Lung microvascular endothelial cell (primary cell): ENCODE results near the gene MIS18BP1. TPM values are rescaled to one million over a fixed set of nuclear protein-coding genes. Genes with fewer than 3 reads are reported as not detected.

Experiments used
- total RNA-seq: library from RNA; depleted of rRNA; stranded (reverse); fragments of >200 nt; gene quantifications from 2 replicates; pipeline ENCODE4 v1.2.1, GENCODE V29; 2014

Gene MIS18BP1
- total RNA-seq, 1 donor from 2014 or later: 40.1 TPM

Other genes starting within 250 kb of the MIS18BP1 start
- gene PRPF39, start 169.1 kb downstream of the MIS18BP1 start, total RNA-seq: 12.6 and 17.7 TPM in 2 replicates
- gene FKBP3, start 118.7 kb downstream of the MIS18BP1 start, total RNA-seq: 19.8 and 20.0 TPM in 2 replicates
- 6.3 and 6.5 TPM in 2 replicates for gene FANCM, start 117.3 kb downstream of the MIS18BP1 start, total RNA-seq